MM.1S (cell line): ENCODE data around the gene SORBS2.
"Not testable (repeated sequence)": the region's sequence is repeated elsewhere in the genome, so short reads cannot be mapped to it uniquely, and the experiment has no call there.

ENCODE experiments used
- DNase-seq: peaks from one replicate; pipeline ENCODE4 v3.0.0-alpha.2; 2015
- H2AFZ ChIP-seq: fragments of 300-600 bp; sonication (generic); 2 replicates; pipeline ENCODE4 v1.6.0; 2016; ENCODE audit warnings: antibody characterized with exemption, low read length
- H3F3A ChIP-seq: fragments of 300-600 bp; sonication (generic); 2 replicates; pipeline ENCODE4 v1.6.1; 2016; ENCODE audit warnings: mild to moderate bottlenecking, antibody characterized with exemption, low read length, moderate library complexity, mixed read lengths; ENCODE audit not compliant: insufficient read depth
- H3K27ac ChIP-seq: fragments of 300-600 bp; sonication (generic); 2 replicates; pipeline ENCODE4 v1.5.1; 2016; ENCODE audit warnings: mild to moderate bottlenecking, low read length
- H3K27me3 ChIP-seq: fragments of 300-600 bp; sonication (generic); replicated peaks from 2 replicates; pipeline ENCODE4 v1.6.0; 2016; ENCODE audit warnings: low read length; ENCODE audit not compliant: insufficient read depth
- H3K36me3 ChIP-seq: fragments of 300-600 bp; sonication (generic); replicated peaks from 2 replicates; pipeline ENCODE4 v1.6.1; 2016; ENCODE audit warnings: mild to moderate bottlenecking, low read length, mixed read lengths; ENCODE audit not compliant: insufficient read depth
- H3K4me1 ChIP-seq: fragments of 300-600 bp; sonication (generic); 2 replicates; pipeline ENCODE4 v1.6.1; 2016; ENCODE audit warnings: low read length, mixed read lengths
- H3K4me2 ChIP-seq: fragments of 300-600 bp; sonication (generic); 2 replicates; pipeline ENCODE4 v1.6.0; 2016; ENCODE audit warnings: low read depth, low read length
- H3K4me3 ChIP-seq: fragments of 300-600 bp; sonication (generic); 2 replicates; pipeline ENCODE4 v1.5.1; 2016; ENCODE audit warnings: low read length, mixed read lengths
- H3K79me2 ChIP-seq: fragments of 300-600 bp; sonication (generic); 2 replicates; pipeline ENCODE4 v1.6.1; 2016; ENCODE audit warnings: mixed run types, low read length, mixed read lengths
- H3K9ac ChIP-seq: fragments of 300-600 bp; sonication (generic); 2 replicates; pipeline ENCODE4 v1.6.1; 2016; ENCODE audit warnings: low read length, mixed read lengths
- H3K9me2 ChIP-seq: fragments of 300-600 bp; sonication (generic); replicated peaks from 2 replicates; pipeline ENCODE4 v1.6.1; 2016; ENCODE audit warnings: mild to moderate bottlenecking, low read length, mixed read lengths; ENCODE audit not compliant: insufficient read depth
- H3K9me3 ChIP-seq: fragments of 300-600 bp; sonication (generic); replicated peaks from 2 replicates; pipeline ENCODE4 v1.6.1; 2016; ENCODE audit warnings: mild to moderate bottlenecking, low read length, mixed read lengths; ENCODE audit not compliant: insufficient read depth
- H4K20me1 ChIP-seq: fragments of 300-600 bp; sonication (generic); 2 replicates; pipeline ENCODE4 v1.6.1; 2016; ENCODE audit warnings: mild to moderate bottlenecking, low read length, moderate library complexity, mixed read lengths; ENCODE audit not compliant: insufficient read depth
- CTCF ChIP-seq: fragments of 300-600 bp; sonication (generic); IDR thresholded peaks from 2 replicates; pipeline ENCODE4 v1.5.1; 2016; ENCODE audit warnings: antibody characterized with exemption, low read length, mixed read lengths
- EZH2 ChIP-seq: fragments of 300-600 bp; sonication (generic); optimal IDR thresholded peaks from 2 replicates; pipeline ENCODE3; 2017; ENCODE audit warnings: low read depth, mild to moderate bottlenecking, antibody characterized with exemption, low read length, mixed read lengths
- EZH2phosphoT487 ChIP-seq: fragments of 300-600 bp; sonication (generic); IDR thresholded peaks from 2 replicates; pipeline ENCODE4 v1.6.1; 2018; ENCODE audit warnings: antibody characterized with exemption, low read length

The SORBS2 gene

GRCh38 chr4:185811509-185812364, at the start of gene SORBS2:
SORBS2 (minus strand) TSS chr4:185812194; CDS start chr4:185690571, 121,623 bp downstream.
- H4K20me1 ChIP-seq = no peaks in the 10 kb centered on the region
- no peaks in the 10 kb centered on the region for H3K36me3 ChIP-seq
- no peak within 1 kb of the TSS for H3K27ac ChIP-seq
- 0 out of 2 replicates have a peak within 1 kb of the TSS, but pooled peaks have one; percentile 4 for H2AFZ ChIP-seq
- H3K4me2 ChIP-seq = peak within 1 kb of the TSS; percentile 17; the same call in 1 of the 2 replicates
- TF ChIP-seq EZH2phosphoT487 = no peak
- TF ChIP-seq CTCF = no peak
- H3K9ac ChIP-seq = no peak within 1 kb of the TSS
- H3K9me2 ChIP-seq = no peaks in the 10 kb centered on the region
- 0 out of 2 replicates have a peak, but pooled peaks cover 4% of the 10 kb centered on the region for H3K4me1 ChIP-seq
- peaks cover under 1% of the 10 kb centered on the region; the same call in 1 of the 2 replicates for H3F3A ChIP-seq
- H3K4me3 ChIP-seq = no peak within 1 kb of the TSS
- 0 out of 2 replicates have a peak, but pooled peaks cover 5% of the 10 kb centered on the region for H3K27me3 ChIP-seq
- H3K79me2 ChIP-seq = no peaks in the 10 kb centered on the region
- no peaks in the 10 kb centered on the region for H3K9me3 ChIP-seq
- peak; percentile 50 for DNase-seq

DNA sequence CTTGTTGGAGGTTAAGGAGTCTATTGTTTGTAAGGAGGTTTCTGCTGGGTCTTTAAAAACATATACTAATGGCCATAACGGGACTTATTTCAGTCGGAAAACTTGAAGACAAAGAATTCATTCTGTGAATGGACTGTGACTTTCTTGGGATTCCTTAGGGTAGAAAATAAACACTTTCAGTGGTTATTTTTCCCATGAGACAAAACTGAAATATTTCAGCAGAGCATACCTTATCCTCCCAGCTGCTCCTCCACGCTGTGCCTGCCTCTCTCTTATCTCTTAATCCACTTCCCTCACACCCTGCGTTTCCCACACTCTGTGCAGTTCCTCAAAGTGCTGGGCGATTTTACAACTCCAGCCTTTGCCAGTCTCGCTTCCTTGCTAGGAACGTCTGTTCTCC, 47.1 kb upstream of the SORBS2 start:
- Histone ChIP-seq H3K36me3 (no peaks in the 10 kb centered on the region), H3K27ac (no peak overlapping the region), H3K79me2 (no peaks in the 10 kb centered on the region), H3K4me1 (no peaks in the 10 kb centered on the region), H4K20me1 (no peaks in the 10 kb centered on the region), H2AFZ (no peak overlapping the region), H3K4me3 (no peak overlapping the region), H3K9me3 (no peaks in the 10 kb centered on the region), H3K27me3 (no peaks in the 10 kb centered on the region), H3K9me2 (no peaks in the 10 kb centered on the region), H3K9ac (no peak overlapping the region), H3K4me2 (no peak overlapping the region), H3F3A (no peaks in the 10 kb centered on the region)
- TF ChIP-seq EZH2phosphoT487 (no peak), CTCF (no peak), EZH2 (no peak)
- no peak for DNase-seq

DNA sequence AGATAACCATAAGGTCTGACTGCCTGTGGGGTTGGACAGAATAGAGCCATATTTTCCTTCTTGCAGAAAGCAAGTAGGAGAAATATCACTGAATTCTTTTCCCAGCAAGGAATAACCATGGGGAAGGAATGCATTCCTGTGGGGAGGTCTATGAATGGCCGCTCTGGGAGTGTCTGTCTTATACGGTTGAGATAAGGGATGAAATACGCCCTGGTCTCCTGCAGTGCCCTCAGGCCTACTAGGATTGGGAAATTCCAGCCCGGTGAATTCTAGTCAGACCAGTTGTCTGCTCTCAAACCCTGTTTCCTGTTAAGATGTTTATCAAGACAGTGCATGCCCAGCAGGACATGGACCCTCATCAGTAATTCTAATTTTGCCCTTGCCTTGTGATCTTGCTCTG, 45.6 kb upstream of the SORBS2 start:
- H3K79me2 ChIP-seq, H3K27ac ChIP-seq, H2AFZ ChIP-seq, H3K4me1 ChIP-seq, H3K4me2 ChIP-seq, H3F3A ChIP-seq, H4K20me1 ChIP-seq, DNase-seq, H3K9me2 ChIP-seq, H3K9ac ChIP-seq, H3K36me3 ChIP-seq, H3K27me3 ChIP-seq, H3K9me3 ChIP-seq, H3K4me3 ChIP-seq: not testable (repeated sequence)

- Histone ChIP-seq H2AFZ (no peak overlapping the region), H3K36me3 (no peaks in the 10 kb centered on the region), H3K9me2 (no peaks in the 10 kb centered on the region), H3K4me2 (no peak overlapping the region), H3K4me3 (no peak overlapping the region), H3K9ac (no peak overlapping the region), H3K9me3 (no peaks in the 10 kb centered on the region), H3F3A (no peaks in the 10 kb centered on the region), H4K20me1 (no peaks in the 10 kb centered on the region), H3K27me3 (no peaks in the 10 kb centered on the region), H3K79me2 (no peaks in the 10 kb centered on the region), H3K4me1 (no peaks in the 10 kb centered on the region), H3K27ac (no peak overlapping the region)
- DNase-seq = no peak
- TF ChIP-seq EZH2 (no peak), EZH2phosphoT487 (no peak), CTCF (no peak)
Measured at GRCh38 chr4:185853841-185854240, 41.8 kb upstream of the SORBS2 start.
